Measurements from ENCODE around the gene FURIN. TPM values are rescaled to one million over a fixed set of nuclear protein-coding genes. Genes with fewer than 3 reads are reported as not detected.
"Not testable (repeated sequence)": the region's sequence is repeated elsewhere in the genome, so short reads cannot be mapped to it uniquely, and the experiment has no call there.

FURIN gene
- total and polyA plus RNA-seq, 9 of the 15 experiments (the other 6 are each of a cell fraction or from before 2014, with no cell fraction given): 0.92 to 99.9 (median 34.8) TPM

DNA sequence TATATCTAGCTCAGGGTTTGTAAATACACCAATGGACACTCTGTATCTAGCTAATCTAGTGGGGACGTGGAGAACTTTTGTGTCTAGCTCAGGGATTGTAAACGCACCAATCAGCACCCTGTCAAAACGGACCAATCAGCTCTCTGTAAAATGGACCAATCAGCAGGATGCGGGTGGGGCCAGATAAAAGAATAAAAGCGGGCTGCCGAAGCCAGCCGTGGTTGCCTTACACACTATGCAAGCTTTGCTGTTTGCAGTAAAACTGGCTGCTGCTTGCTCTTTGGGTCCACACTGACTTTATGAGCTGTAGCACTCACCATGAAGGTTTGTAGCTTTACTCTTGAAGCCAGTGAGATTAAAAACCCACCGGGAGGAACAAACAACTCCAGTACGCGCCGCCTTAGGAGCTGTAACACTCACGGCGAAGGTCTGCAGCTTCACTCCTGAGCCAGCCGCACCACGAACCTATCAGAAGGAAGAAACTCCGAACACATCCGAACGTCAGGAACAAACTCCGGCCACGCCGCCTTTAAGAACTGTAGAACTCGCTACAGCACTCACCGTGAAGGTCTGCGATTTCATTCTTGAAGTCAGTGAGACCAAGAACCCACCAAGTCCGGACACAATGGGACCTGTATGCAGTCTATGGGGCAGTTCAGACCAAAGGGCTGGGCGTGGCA is 42.0 kb upstream of the FURIN start:
- H2AFZ ChIP-seq (ENCODE audit: low read depth, low read length); intact Hi-C loops (cut with micrococcal nuclease); H3K36me3 ChIP-seq (ENCODE audit: control insufficient read depth, insufficient read depth, low read length); DNase-seq (ENCODE audit: extremely low read depth in 1 of 4, low spot score in 3 of 4); H3K27ac ChIP-seq (ENCODE audit: extremely low read depth, low read depth, low read length); in situ Hi-C loops (cut with MboI); H3K79me2 ChIP-seq (ENCODE audit: control insufficient read depth, insufficient read depth, low read length); FAIRE-seq; H3K4me3 ChIP-seq; BruUV-seq (replicated peaks); H3K27me3 ChIP-seq (ENCODE audit: control insufficient read depth in 2 of 2, insufficient read depth in 2 of 2, low read length in 2 of 2); ATAC-seq; H3K9ac ChIP-seq (ENCODE audit: insufficient read depth in 1 of 2, low read depth in 2 of 2, low read length in 2 of 2); H4K20me1 ChIP-seq (replicated peaks; ENCODE audit: control insufficient read depth, insufficient read depth, low read length); H3K9me3 ChIP-seq (replicated peaks; ENCODE audit: control insufficient read depth, insufficient read depth, low read depth, low read length); CTCF ChIA-PET (ENCODE audit: low intra/inter-chr PET ratio); H3K4me2 ChIP-seq (ENCODE audit: insufficient read depth, low read length); H3K9me1 ChIP-seq (ENCODE audit: control insufficient read depth, insufficient read depth, low read length): not testable (repeated sequence)
- H3K4me1 ChIP-seq (replicated peaks in 1 of 2; ENCODE audit: control insufficient read depth in 2 of 2, insufficient read depth in 2 of 2, low read length in 2 of 2): peaks cover 6 to 35% of the 10 kb centered on the region in 2 experiments; a peak in 4 of 5 replicates
- POLR2A ChIA-PET: interaction anchor here (0.6 to 1.4 kb wide), 3 partner anchors 8 to 15 kb away, joined by 3 read pairs; no protein-coding TSS in a partner anchor
- 90% methylated on average over 22 of the region's 26 CpGs for WGBS (ENCODE audit: insufficient coverage, low coverage, missing lambda C conversion rate)
- TF ChIP-seq CC2D1A (IDR thresholded peaks at IDR 0.05): 0 out of 2 replicates have a peak, but pooled peaks have one; percentile 30
- TF ChIP-seq, protein P1, sequence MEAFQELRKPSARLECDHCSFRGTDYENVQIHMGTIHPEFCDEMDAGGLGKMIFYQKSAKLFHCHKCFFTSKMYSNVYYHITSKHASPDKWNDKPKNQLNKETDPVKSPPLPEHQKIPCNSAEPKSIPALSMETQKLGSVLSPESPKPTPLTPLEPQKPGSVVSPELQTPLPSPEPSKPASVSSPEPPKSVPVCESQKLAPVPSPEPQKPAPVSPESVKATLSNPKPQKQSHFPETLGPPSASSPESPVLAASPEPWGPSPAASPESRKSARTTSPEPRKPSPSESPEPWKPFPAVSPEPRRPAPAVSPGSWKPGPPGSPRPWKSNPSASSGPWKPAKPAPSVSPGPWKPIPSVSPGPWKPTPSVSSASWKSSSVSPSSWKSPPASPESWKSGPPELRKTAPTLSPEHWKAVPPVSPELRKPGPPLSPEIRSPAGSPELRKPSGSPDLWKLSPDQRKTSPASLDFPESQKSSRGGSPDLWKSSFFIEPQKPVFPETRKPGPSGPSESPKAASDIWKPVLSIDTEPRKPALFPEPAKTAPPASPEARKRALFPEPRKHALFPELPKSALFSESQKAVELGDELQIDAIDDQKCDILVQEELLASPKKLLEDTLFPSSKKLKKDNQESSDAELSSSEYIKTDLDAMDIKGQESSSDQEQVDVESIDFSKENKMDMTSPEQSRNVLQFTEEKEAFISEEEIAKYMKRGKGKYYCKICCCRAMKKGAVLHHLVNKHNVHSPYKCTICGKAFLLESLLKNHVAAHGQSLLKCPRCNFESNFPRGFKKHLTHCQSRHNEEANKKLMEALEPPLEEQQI (IDR thresholded peaks at IDR 0.05): 0 out of 2 replicates have a peak, but pooled peaks have one; percentile 30

Measured in K562 (cell line).